LNCaP clone FGC (cell line): ENCODE measurements around the gene GBP4.

Experiments used
- DNase-seq: peaks from one replicate; pipeline ENCODE4 v3.0.0-alpha.2; 2011; ENCODE audit warnings: low read depth
- H3K4me3 ChIP-seq: 2 replicates; pipeline ENCODE4 v1.5.1; 2011; ENCODE audit warnings: mild to moderate bottlenecking, low read depth, low read length, control low read depth
- CTCF ChIP-seq: IDR thresholded peaks from 2 replicates; pipeline ENCODE4 v1.5.1; 2012; ENCODE audit warnings: mild to moderate bottlenecking; ENCODE audit not compliant: control insufficient read depth, insufficient read depth; ENCODE audit errors: extremely low read depth

GBP4 gene

GRCh38 chr1:89142160-89142559 is 56.6 kb downstream of the GBP4 start:
- DNase-seq: no peak
- TF ChIP-seq CTCF: no peak
- no peak overlapping the region for H3K4me3 ChIP-seq

GRCh38 chr1:89133747-89134146 is 65.0 kb downstream of the GBP4 start:
- DNase-seq: no peak
- no peak for TF ChIP-seq CTCF
- no peak overlapping the region for H3K4me3 ChIP-seq
